ENCODE measurements around the gene NUP62. TPM values are rescaled to one million over a fixed set of nuclear protein-coding genes. Genes with fewer than 3 reads are reported as not detected.
A peak's percentile ranks its signal among the peaks of the same experiment; 100 is the strongest.

The NUP62 gene
- total RNA-seq, 3 donors from 2014 or later, result 30.9 to 41.0 (median 36.4) TPM

DNA sequence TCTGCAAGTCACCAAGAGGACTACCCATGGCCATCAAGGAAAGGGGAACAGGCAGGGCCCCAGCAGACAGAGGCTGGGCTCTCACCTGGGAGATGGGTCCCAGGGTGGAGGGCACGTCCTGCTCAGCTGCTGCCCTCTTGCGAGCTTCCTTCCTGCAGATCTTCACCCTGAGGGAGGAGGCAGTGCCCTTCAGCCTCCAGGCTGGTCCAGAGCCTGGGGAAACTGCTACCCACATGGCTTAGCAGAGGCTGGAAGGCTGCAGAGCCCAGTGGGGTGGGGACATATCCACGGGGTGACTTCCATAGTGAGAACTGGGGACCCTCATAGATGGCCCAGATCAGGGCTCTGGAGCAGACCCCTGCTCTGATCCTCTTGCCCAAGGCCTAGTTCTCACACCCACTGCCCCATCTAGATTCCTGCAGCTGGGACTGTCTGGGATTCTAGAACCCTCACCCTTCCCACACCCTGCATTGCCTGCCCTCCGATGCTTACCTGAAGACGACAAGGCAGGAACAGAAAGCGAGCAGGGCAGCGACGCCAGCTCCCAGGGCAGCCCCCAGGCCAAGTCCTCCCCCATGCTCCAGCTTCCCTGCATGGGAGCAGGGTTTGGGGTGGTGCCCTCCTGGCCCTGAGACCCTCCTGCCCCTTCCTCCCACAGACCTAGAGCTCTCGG lies 22.6 kb upstream of the NUP62 start:
- intact Hi-C loops (cut with DNase I; ENCODE audit: low total_unique reads), result no loop called here
- no peaks in the 10 kb centered on the region for H3K36me3 ChIP-seq
- peaks cover 0 to 6% of the 10 kb centered on the region in 2 donors for H3K4me1 ChIP-seq
- no peaks in the 10 kb centered on the region for H3K27me3 ChIP-seq
- no peak overlapping the region for H3K27ac ChIP-seq
- DNase-seq (ENCODE audit: low spot score in 2 of 2), result peak in 1 of 2 donors; percentile 24
- H3K4me3 ChIP-seq, result no peak overlapping the region
- TF ChIP-seq POLR2AphosphoS5 (IDR thresholded peaks at IDR 0.05) (no peak), POLR2A (IDR thresholded peaks at IDR 0.05) (no peak)
- TF ChIP-seq, protein P1, sequence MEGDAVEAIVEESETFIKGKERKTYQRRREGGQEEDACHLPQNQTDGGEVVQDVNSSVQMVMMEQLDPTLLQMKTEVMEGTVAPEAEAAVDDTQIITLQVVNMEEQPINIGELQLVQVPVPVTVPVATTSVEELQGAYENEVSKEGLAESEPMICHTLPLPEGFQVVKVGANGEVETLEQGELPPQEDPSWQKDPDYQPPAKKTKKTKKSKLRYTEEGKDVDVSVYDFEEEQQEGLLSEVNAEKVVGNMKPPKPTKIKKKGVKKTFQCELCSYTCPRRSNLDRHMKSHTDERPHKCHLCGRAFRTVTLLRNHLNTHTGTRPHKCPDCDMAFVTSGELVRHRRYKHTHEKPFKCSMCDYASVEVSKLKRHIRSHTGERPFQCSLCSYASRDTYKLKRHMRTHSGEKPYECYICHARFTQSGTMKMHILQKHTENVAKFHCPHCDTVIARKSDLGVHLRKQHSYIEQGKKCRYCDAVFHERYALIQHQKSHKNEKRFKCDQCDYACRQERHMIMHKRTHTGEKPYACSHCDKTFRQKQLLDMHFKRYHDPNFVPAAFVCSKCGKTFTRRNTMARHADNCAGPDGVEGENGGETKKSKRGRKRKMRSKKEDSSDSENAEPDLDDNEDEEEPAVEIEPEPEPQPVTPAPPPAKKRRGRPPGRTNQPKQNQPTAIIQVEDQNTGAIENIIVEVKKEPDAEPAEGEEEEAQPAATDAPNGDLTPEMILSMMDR (IDR thresholded peaks at IDR 0.05), result no peak
- H3K9me3 ChIP-seq, result no peaks in the 10 kb centered on the region

DNA sequence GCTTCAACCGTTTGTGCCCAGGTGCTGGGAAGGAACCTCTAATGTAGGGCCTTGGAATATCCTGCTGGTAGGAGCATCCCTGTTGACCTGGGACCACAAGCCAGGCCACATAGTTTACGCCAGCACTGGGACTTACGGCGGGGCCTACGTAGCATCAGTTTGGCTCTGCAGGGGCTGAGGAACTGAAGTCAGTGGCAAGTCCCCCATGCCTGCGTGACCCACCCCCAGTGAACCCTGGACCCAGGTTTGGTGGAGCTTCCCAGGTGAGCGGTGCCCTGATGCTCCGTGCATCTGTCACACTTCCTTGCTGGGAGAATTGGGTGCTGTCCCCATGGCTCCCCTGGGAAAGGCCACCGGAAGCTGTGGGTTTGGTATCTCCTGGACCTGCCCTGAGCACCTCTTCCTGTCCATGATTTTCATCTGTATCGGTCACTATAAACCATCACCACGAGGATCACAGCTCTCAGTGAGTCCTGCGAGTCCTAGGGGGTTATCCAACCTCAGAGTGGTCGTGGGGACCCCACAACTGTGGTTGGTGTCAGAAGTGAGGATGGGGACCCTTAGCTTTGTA lies 21.7 kb upstream of the NUP62 start:
- no peak for TF ChIP-seq POLR2A (IDR thresholded peaks at IDR 0.05)
- TF ChIP-seq, protein P1 (IDR thresholded peaks at IDR 0.05), result no peak
- no peak for TF ChIP-seq POLR2AphosphoS5 (IDR thresholded peaks at IDR 0.05)
- intact Hi-C loops (cut with DNase I; ENCODE audit: low total_unique reads), result no loop called here
- H3K27me3 ChIP-seq, result no peaks in the 10 kb centered on the region

DNA sequence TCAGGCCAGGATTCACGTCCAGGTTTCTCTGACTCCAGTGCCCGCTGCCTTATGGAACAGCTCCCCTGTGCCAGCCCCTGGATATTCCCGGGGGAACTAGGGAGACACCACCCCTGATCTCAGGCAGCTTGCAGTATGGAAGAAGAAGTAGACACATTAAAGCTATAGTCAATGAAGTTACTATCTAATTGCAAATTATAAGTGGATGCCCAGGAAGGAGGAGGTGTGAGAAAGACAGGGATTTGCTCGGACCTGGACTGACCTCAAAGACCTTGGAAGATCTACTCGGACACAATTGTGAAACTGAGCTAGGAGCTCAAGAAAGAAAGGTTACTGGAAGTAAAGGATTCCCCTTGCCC lies 21.3 kb upstream of the NUP62 start:
- TF ChIP-seq POLR2A (IDR thresholded peaks at IDR 0.05), result no peak
- TF ChIP-seq POLR2AphosphoS5 (IDR thresholded peaks at IDR 0.05), result no peak
- TF ChIP-seq, protein P1 (IDR thresholded peaks at IDR 0.05), result no peak
- Histone ChIP-seq H3K27ac (no peak overlapping the region), H3K36me3 (no peaks in the 10 kb centered on the region), H3K9me3 (no peaks in the 10 kb centered on the region), H3K27me3 (no peaks in the 10 kb centered on the region), H3K4me3 (no peak overlapping the region), H3K4me1 (peaks cover 0 to 6% of the 10 kb centered on the region in 2 donors)
- intact Hi-C loops (cut with DNase I; ENCODE audit: low total_unique reads), result no loop called here
- peak in 1 of 2 donors; percentile 37 for DNase-seq (ENCODE audit: low spot score in 2 of 2)

More for the DNA sequence above, 21.7 kb upstream of the NUP62 start:
- Histone ChIP-seq H3K27ac (no peak overlapping the region), H3K4me1 (peaks cover 0 to 6% of the 10 kb centered on the region in 2 donors), H3K36me3 (no peaks in the 10 kb centered on the region), H3K4me3 (no peak overlapping the region), H3K9me3 (no peaks in the 10 kb centered on the region)
- peak in 1 of 2 donors; percentile 34 for DNase-seq (ENCODE audit: low spot score in 2 of 2)

DNA sequence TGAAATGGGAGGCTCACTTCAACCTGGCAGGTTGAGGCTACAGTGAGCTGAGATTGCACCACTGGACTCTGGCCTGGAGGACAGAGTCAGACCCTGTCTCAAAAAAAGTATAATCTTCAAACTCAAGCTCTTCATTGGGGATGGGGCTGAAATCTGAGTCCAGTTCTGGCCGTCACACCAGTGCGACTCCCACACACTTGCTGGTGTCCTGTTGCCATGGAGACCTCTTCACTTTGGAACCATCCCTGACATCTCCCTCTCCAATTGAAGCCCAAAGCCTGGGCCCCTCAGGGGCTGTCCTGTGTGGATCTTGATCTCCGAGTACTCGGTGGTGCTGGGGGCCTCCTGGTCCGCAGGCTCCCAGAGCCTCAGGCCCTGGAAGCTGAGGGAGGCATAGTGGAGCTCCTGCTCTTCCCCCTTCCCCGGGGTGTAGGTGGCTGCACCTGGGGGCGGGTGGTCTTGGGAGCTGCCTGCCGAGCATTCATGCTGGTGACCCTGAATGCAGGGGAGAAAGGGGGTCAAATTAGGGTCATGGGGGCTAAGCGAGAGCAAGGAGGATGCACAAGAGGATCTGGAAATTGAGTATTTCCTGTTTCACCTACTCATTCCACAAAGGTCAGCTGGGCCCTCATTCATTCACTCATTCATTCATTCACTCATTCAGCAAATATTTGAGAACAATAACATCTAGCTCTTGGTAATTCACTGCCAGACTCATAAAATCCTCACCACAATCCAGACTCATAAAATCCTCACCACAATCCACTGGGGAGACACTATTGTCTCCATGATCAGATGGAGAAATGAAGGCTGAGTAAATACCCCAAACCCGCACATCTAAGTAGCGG lies 20.7 kb upstream of the NUP62 start:
- peak in 1 of 2 donors; percentile 24 for DNase-seq (ENCODE audit: low spot score in 2 of 2)
- peaks cover 0 to 6% of the 10 kb centered on the region in 2 donors for H3K4me1 ChIP-seq
- no peak overlapping the region for H3K4me3 ChIP-seq
- TF ChIP-seq POLR2AphosphoS5 (IDR thresholded peaks at IDR 0.05) (no peak), POLR2A (IDR thresholded peaks at IDR 0.05) (no peak)
- TF ChIP-seq, protein P1 (IDR thresholded peaks at IDR 0.05), result no peak
- H3K9me3 ChIP-seq, result no peaks in the 10 kb centered on the region
- no peaks in the 10 kb centered on the region for H3K36me3 ChIP-seq
- intact Hi-C loops (cut with DNase I; ENCODE audit: low total_unique reads), result no loop called here
- no peak overlapping the region for H3K27ac ChIP-seq
- H3K27me3 ChIP-seq, result no peaks in the 10 kb centered on the region

Data from breast epithelium (tissue), 4 donors.